T follicular helper cell (primary cell): ENCODE results near the gene OLFML1.
A peak's percentile ranks its signal among the peaks of the same experiment; 100 is the strongest.
"Not testable (repeated sequence)": the region's sequence is repeated elsewhere in the genome, so short reads cannot be mapped to it uniquely, and the experiment has no call there.

Experiments used
- DNase-seq: peaks from one replicate; pipeline ENCODE4 v3.0.0-alpha.2; 2020; ENCODE audit warnings: low read depth

The OLFML1 gene

DNA sequence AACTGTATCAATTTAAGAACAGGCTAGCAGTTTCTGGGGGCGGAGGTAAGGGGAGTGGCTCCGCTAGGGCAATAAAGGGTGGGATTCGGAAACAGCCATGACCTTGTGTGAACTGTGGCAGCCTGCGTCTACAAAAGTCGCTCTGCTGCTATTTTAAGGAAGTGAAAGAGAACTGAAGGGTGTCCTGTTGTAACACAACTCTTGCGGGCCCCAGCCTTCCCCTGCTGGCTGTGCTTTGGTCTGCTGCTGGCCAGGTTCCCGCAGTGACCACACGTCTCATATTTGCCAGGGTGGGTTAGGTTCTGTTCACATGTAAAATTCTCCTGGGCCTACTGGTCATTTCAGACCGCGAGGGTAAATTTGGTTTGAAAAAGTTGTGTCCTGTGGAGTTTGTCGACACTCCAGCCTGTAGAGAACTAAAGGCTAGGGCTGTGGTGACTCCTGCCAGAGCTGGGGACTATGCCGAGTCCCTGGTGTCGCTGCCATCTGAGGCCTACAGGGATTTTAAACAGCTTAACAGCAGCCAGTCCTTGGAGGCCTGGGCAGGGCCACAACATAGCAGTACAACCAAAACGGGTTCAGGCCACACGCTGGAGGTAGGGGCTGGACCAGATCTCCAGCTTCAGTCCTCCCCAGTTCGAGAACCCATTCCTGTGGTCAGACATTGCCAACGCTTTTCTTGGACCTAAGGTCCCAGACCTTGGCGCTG is 27.4 kb downstream of the OLFML1 start:
- DNase-seq = no peak

DNA sequence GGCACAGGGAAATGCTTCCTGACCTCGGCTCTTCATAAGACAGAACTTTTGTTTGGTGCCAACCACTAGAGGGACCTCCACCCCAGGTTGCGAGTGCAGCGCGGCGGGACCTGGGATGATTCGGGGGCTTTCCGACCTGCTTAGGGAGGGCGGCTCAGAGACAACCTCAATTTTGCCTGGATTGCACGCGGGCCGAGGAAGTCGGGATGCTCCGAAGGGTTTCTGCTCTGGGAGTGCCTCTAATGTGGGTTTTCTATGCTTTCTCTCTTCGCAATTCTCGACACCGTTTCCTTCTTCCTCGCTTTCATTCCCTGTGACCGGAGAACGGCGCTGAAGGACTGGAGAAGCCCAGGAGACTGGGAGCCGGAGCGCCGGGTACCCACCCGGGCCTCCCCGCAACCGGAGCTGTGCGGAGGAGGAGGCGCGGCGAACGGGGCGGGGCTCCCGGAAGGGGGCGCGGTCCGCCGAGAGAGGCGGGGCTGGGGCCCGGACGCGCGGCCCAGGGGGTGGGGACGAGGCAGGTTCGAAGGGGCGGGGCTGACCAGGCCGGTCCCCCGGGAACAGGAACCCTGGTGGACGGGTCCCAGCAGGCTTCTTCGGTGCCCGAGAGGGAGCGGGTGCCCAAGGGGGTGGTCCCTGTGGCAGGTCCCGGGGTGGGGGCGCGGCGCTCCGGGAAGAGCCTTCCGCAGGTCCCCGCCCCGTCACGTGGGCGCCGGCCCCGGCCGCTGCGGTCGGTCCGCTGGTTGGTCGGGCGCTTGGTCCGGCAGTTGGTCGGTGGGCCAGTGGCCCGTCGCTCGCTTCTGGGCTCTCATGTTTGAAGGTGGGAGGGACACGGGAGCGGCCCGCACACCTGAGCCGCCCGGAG is 28.2 kb downstream of the OLFML1 start, which contains the start of gene PPFIBP2:
PPFIBP2 (plus strand) TSS at position 766 of the 865 bp plus-strand sequence. CDS start 35,477 bp downstream, outside the sequence.
- peak; percentile 70 for DNase-seq

DNA sequence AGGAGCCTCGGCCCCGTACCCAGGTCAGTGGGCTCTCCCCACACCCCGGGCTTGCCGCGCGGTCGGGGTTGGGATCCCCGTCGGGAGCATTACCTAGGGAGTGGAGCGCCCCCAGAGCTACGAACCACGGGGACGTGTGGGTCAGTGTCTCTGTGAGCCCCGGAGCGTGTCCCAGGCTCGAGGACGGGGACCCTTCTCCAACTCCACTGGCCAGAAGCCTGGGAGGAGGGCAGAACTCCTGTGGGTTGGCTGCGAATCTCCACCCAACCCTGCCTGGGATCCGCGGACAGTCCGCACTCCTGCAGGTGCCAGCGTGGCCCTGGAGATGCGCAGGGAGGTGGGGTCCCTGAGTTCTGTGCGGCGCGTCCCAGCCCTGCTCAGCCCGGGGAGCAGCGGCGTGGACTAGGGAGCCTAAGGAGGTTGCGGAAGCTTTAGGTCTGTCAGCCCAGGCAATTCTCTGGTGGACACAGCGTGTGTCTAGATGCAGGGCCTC is 28.8 kb downstream of the OLFML1 start:
- no peak for DNase-seq

DNA sequence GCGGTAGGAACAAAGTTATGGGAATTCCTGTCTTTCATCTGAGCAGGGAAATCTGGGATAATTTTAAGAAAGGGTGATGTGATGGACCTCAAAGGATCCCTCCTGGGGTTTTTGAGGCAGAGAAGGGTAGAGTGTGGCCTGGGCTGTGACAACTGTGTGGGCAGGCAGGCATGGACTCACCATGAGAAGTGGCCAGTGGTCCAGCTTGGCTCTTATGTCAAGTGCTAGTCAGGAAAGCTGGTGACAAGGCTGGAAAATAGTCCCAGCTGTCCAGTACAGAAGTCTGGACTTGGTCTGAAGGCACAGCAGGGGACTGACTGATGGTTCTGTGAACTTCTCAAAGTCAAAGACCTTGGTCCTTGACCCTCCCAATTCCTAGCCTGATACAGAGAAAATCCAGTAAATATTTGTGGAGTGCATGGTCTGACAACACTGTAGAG is 30.2 kb downstream of the OLFML1 start:
- no peak for DNase-seq

DNA sequence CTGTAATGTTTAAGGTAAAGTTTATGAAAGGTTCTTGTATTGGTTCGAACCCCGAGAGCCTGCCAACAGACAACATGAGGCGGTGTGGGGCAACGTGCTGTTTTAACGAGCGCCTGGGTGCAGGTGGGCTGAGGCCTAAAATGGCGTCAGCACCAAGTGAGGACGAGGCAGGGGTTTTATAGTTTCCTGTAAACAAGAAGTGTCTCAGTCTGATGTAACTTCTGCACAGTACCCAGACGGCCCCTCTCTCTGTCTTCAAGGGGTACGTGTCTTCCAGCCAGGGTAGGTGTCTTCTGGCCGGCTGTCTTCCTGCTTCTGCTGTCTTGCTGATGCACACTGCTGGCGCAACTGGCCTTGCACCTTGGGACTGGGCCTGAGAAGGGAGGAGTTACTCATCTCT is 31.2 kb downstream of the OLFML1 start:
- DNase-seq = no peak

DNA sequence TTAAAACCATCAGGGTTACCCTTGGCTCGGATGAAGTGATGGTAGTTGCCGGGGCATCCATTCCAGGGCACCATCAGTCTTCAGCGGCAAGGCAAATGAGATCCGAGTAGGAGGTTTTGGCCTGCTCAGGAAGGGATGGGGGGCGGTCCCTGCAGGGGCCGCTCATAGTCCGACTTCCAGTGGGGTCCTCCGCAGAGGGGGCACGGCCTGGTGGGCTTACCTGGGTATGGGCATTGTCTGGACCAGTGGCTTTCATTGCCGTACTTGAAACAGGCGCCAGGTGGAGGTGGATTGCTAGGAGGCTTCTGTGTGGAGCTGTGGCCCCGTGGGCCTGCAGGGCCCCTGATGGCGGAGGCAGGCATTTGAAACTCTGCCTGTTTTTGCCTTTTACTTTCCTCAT is 32.4 kb downstream of the OLFML1 start:
- DNase-seq = not testable (repeated sequence)

DNA sequence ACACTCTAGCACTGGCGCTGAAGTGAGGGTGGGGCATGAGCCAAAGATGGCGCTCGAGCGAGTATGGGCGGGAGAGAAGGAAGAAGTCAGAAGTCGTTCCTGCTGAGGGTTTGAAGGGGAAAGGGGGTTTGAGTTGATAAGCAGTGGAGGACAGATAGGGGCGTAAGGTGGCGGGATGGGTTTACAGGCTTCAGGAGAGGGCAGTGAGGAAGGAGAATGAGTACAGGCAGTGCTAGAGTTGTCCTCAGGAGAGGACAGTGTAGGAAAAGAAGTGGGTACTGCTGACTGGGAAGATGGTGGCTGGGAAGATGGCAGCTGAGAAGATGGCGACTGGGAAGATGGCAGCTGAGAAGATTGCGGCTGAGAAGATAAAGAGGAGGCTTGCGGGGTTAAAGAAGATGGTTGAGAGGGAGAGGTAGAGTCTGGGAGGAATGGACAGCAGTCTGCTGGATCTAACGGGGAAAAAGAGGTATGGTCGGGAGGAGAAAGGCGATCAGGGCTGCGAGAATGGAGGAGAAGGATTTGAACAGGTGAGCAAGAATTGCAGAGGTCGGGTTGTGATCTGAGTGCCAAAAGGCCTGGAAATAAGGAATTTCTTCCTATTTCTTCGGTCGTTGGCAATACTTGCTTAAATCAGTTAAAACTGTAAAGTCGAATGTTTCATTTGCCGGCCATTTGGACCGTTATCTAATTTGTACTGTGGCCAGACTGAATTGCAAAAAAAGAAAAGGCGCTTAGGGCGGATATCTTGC is 33.7 kb downstream of the OLFML1 start:
- no peak for DNase-seq

DNA sequence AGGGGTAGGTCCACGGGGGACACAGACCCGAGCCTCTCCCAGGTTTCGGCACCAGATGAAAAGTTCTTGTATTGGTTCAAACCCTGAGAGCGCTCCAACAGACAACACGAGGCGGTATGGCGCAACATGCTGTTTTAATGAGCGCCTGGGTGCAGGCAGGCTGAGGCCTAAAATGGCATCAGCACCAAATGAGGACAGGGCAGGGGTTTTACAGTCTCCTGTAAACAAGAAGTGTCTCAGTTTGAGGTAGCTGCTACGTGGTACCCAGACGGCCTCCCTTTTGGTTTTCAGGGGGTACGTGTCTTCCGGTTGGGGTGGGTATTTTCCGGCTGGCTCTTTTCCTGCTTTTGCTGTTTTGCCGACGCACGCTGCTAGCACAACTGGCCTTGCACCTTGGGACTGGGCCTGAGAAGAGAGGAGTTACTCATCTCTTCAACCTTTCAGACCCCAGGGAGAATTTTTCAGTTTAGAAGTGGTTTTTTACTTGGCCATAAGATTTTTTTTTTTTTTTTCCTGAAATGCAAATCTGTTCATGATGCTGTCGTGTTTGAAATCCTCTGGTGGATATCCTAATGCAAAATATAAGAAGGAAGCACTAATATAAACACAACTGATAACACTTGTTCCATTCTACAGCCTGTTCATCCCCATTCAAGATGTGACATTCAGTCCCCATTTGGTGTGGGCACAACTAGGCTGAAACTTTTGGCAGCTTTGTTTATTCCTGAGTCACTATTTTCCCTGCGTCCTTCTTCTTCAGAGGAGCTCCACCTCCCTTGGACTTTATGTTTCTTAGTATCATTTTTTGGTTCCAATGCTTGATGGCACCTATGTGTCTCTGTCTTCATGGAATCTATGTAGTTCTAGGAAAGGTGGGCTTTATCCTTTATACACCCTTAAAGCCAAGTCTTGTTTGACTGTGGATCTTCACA is 35.0 kb downstream of the OLFML1 start:
- DNase-seq = no peak

DNA sequence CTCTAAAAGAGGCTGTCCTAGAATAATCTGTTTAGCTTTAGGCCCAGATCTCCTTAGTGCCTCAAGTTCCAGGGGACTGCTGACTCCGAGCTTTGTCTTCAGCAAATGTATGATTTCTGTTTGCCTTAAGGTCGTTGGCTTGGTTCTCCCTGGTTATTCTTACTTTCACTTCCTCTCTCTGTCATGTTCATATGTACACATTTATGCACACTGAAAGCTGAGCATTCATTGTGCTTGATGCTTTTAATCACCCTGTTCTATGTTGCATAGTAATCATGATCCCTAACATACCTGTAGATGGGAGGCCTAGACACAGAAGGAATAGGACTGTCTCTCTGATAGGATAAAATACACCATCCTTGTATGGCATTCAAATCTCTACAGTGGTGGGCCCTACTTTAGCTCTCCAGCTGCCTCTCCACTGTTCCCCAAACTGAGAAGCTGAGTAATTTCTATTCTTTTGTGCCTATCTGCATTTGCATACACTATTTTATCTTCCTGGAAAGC is 35.7 kb downstream of the OLFML1 start:
- DNase-seq = no peak

DNA sequence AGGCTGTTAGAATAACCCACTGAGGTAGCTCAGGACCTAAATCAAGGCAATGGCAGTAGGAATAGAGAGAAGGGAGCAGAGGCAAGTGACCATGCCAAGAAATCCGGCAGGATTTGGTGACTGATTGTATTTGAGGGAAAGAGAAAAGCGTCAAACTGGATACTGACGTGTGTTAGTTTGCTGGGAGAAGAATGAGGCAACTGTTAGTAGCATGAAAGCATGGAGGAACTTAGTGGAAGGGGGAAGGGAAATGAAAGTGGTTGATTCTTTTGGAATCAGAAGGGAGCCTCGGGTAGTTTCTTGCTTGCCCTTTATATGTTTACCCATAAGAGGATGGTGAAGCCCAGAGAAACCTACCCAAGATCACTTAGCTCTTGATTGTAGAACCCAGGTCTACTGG is 36.8 kb downstream of the OLFML1 start:
- no peak for DNase-seq

DNA sequence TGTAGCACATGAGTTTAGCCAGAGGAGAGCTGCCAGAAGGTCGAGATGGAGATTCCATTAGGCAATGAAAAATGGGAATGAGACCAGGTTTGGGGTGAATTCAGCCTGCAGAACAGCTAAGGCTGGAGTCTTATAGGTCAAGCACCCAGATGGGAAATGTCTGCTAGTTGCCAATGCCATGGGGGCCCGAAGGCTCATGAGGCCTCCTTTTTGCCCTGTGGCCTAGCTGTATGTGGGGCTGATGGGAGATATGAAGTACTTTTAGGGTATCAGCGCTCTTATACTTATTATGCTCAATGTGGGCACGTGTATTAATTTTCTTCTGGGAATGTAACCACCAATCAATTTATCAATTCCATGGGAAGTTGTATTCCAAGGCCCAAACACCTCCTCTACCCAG is 37.2 kb downstream of the OLFML1 start:
- no peak for DNase-seq

DNA sequence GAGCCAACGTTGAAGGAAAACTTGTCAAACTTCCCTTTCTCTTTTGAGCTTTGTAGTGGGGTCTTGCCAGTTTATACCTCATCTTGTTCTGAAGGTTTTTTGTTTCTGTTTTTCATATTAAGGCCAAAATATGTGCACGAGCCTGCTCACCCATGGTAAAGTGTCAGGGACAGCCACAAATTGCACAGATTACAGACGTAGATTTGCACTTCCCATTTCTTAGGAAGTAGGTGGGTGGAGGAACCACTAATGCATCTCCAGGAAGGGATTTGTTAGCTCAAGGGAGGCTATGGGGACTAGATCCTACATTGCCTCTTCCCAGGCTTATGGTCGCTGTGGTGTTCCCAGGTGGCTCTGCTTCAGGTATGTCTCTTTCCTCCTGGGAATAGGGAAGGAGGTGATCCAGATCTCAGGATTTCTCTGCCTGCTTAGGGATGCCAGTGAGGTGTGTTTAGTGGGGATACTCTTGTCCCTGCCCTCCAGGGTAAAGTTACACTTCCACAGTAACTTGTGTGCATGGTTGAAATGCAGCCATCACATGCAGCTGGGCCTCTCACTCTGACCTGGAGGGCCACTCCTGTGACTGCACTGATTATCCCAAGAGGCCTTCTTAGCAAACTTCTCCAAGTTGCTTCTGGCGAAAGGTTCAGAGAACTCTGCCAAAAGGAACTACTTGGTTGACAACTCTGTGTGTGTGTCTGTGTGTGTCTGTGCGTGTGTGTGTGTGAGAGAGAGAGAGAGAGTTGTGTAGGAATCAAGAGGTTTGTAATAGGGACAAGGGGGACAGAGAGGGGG is 38.3 kb downstream of the OLFML1 start:
- DNase-seq = no peak

DNA sequence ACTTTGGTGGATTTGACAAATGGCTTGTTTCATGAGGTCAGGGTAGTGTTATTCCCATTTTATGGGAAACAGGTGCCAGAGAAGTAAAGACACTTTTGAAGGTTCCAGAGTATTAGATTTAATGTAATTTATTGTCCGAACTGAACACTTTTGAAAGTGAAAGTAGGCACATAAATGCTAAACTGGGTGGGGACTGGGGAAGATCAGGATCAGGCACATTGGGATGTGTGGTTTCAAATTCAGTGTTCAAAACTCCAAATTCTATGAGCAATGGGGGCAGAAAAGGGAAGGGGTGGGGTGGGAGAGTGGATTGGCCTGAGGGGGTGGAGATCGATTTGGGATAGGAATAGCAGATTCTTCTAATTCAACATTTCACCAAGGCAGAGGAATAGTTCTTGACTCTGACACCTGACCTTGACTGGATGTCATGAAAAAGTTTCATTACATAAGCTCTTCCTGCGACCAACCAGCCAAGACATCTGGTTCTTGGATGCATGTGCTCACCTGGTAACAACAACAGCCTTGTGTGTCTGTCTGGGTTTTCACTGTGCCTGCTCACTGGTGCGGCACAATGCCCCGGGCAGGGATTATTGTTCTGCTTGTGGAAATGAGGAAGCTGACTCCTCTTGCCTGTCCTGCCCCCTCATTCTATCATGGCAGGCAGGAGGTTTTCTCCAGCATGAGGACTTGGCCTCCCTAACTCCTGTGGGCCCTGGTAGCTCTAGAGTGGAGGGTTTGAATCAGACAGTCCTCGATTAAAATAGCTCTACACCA is 39.3 kb downstream of the OLFML1 start:
- DNase-seq = no peak

DNA sequence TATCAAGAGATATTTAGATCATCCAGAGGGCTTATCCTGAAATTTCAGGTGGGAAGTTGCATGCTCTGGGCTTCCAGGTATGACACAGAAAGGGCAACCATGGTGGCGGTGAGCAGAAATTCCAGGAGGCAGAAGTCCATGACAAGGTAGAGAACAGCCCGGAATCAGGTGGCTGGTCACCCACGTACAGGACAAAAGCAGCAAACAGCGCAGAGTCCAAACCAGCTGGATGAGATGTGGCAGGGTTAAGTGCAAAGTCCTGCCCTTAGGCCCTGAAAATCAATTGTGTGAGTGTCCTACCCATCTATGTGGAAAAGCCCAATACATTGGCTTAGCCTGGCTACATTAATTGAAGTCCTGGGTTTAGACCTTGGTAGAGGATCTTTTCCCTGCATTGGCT is 40.1 kb downstream of the OLFML1 start:
- DNase-seq = no peak

DNA sequence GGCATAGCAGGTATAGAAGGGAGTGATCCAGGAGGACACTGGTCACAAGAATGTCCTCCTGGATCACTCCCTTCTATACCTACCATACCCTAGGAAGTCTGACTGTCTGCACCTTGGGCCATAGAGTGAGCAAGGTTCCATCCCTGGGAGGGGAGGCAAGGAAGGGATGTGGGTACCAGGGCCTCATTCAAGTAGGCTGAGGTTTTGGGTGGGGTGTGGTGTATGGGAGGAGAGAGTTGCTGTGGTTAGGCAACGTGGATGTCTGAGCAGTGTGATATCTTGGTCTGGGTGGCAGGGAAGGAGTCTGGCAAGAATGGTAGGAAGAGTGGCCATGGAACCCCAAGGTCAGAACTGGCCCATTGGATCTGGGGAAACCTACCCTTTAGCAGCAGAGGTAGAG is 41.7 kb downstream of the OLFML1 start:
- peak; percentile 8 for DNase-seq

DNA sequence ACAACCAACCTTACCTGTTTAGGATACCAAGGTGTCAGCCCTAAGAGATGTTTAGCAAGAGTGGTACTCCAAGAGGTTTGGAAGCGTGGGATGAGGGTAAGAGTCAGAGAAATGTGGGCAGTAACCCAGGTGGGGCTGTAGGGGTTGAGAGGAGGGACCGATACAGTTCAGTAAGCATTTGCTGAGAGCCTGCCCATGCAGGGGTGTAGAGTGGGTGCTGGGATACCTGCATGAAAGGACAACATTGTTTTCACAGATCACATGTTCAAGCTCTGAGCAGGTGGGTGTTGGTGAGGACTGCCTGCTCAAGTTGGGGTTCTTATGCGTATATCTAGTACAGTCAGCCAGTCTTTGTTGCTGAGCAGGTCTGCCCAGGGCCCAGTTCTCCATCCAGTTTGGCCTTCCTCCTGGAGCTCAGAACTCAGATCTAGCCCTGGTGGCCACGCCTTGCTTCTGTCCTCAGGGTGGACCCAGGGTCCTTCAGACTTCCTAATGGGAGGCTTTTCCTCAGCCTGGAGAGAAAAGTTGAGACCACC is 43.3 kb downstream of the OLFML1 start:
- DNase-seq = no peak

DNA sequence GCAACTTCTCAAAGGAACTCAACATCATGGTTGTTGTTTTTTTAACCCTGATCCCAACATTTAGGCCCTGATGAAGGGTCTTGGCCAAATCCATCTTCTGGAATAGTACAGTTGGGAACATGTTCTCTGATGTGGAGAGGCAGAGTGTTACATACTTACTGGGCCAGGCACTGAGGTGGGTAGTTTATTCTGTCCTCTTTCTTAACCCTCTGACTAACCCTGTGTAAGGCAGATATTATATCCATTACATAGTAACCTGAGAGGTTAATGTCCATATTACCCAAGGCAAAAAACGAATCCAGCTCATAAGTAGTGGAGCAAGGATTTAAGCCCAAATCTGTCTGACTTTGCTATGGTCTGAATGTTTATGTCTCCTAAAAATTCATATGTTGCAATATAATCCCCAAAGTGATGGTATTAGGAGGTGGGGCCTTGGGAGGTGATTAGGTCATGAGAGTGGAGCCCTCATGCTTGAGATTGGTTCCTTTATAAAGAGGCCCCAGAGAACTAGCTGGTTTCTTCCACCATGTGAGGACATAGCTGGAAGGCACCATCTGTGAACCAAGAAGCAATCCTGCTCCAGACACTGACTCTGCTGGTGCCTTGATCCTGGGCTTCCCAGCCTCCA is 44.8 kb downstream of the OLFML1 start:
- DNase-seq = no peak

DNA sequence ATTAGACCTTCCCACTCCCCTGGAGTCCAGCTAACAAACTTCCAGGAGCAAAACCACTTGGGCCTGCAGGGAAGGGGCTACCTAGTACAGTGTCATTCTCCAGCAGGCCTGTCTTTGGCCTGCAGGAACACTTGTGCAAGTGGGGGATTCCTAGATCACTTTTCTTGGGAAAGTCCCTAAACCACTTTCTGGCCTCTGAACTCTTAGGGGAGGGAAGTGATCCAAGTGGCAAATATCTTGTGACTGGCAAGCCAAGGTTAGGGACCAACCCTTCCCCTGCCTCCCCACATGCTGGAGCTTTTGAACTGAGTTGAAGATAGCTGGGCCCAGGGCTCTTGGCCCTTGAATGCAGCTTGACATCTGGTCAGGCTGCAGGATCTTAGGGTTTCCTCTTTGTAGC is 45.7 kb downstream of the OLFML1 start:
- no peak for DNase-seq
